Measurements from ENCODE around the gene RNF138. TPM values are rescaled to one million over a fixed set of nuclear protein-coding genes. Genes with fewer than 3 reads are reported as not detected.

Gene RNF138
- total and polyA plus RNA-seq, 10 of the 15 experiments (the other 5 are each of a cell fraction or from before 2014, with no cell fraction given), result 24.2 to 75.2 (median 40.1) TPM

DNA sequence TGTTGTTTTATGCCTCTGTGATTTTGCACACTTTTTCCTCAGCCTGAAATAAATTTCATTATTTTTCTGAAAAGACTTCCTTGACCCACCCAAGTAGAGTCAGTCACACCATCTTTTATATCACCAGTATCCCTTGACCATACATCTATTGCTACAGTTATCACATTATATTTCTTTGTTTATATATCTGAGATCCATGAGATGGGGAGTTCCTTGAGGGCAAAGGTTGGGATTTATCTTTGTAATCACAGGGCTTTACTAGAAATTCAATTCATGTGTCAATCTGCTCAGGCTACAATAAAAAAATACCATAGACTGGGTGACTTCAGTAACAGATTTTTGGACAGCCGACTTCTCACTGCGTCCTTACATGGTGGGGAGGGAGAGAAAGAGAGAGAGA lies 12.8 kb upstream of the RNF138 start:
- FAIRE-seq (no peak), ATAC-seq (no peak), DNase-seq (ENCODE audit: low read depth, low spot score) (no peak)
- RAD21 ChIA-PET (ENCODE audit: unreplicated experiment), result no interaction called here
- POLR2A ChIA-PET, result no interaction called here
- Histone ChIP-seq H2AFZ (ENCODE audit: control insufficient read depth, low read depth, low read length) (no peak overlapping the region), H4K20me1 (ENCODE audit: control insufficient read depth, insufficient read depth) (no peaks in the 10 kb centered on the region), H3K4me3 (no peak overlapping the region), H3K4me1 (ENCODE audit: control insufficient read depth, insufficient read depth, low read length) (no peaks in the 10 kb centered on the region), H3K79me2 (ENCODE audit: control insufficient read depth, insufficient read depth, low read length) (no peaks in the 10 kb centered on the region), H3K27me3 (replicated peaks in 1 of 2; ENCODE audit: control insufficient read depth in 2 of 2, insufficient read depth in 2 of 2, low read length in 1 of 2) (no peaks in the 10 kb centered on the region), H3K9me3 (replicated peaks; ENCODE audit: control insufficient read depth, insufficient read depth, low read length) (no peaks in the 10 kb centered on the region; the same call in 2 of the 3 replicates), H3K36me3 (ENCODE audit: control insufficient read depth in 2 of 2, insufficient read depth in 2 of 2, low read length in 1 of 2) (no peaks in the 10 kb centered on the region), H3K4me2 (ENCODE audit: control insufficient read depth, insufficient read depth) (no peak overlapping the region), H3K27ac (ENCODE audit: control insufficient read depth, insufficient read depth) (no peak overlapping the region), H3K9ac (ENCODE audit: control insufficient read depth, insufficient read depth, low read length) (no peak overlapping the region)
- no peak for TF ChIP-seq NFIC (IDR thresholded peaks at IDR 0.05; ENCODE audit: low read depth, low read length)
- TF ChIP-seq, protein P1, sequence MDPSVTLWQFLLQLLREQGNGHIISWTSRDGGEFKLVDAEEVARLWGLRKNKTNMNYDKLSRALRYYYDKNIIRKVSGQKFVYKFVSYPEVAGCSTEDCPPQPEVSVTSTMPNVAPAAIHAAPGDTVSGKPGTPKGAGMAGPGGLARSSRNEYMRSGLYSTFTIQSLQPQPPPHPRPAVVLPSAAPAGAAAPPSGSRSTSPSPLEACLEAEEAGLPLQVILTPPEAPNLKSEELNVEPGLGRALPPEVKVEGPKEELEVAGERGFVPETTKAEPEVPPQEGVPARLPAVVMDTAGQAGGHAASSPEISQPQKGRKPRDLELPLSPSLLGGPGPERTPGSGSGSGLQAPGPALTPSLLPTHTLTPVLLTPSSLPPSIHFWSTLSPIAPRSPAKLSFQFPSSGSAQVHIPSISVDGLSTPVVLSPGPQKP (IDR thresholded peaks at IDR 0.05; ENCODE audit: low read depth, low read length), result no peak
- TF ChIP-seq, protein P2, sequence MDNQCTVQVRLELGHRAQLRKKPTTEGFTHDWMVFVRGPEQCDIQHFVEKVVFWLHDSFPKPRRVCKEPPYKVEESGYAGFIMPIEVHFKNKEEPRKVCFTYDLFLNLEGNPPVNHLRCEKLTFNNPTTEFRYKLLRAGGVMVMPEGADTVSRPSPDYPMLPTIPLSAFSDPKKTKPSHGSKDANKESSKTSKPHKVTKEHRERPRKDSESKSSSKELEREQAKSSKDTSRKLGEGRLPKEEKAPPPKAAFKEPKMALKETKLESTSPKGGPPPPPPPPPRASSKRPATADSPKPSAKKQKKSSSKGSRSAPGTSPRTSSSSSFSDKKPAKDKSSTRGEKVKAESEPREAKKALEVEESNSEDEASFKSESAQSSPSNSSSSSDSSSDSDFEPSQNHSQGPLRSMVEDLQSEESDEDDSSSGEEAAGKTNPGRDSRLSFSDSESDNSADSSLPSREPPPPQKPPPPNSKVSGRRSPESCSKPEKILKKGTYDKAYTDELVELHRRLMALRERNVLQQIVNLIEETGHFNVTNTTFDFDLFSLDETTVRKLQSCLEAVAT (IDR thresholded peaks at IDR 0.05), result no peak
- in situ Hi-C loops (cut with MboI) (no loop called here), intact Hi-C loops (cut with micrococcal nuclease; ENCODE audit: unreplicated experiment) (no loop called here)
- WGBS (ENCODE audit: insufficient coverage, insufficient replicate concordance, low lambda C conversion rate, missing lambda C conversion rate), result 100% methylated on average over 2 of the region's 2 CpGs
- BruUV-seq (replicated peaks), result no TSS peak
- SMC1A ChIA-PET (ENCODE audit: uncharacterized antibody, unreplicated experiment), result interaction anchor here (0.6 kb wide), 1 partner anchor 1481 kb away, joined by 3 read pairs; no protein-coding TSS in a partner anchor
- CTCF ChIA-PET, result no interaction called here

DNA sequence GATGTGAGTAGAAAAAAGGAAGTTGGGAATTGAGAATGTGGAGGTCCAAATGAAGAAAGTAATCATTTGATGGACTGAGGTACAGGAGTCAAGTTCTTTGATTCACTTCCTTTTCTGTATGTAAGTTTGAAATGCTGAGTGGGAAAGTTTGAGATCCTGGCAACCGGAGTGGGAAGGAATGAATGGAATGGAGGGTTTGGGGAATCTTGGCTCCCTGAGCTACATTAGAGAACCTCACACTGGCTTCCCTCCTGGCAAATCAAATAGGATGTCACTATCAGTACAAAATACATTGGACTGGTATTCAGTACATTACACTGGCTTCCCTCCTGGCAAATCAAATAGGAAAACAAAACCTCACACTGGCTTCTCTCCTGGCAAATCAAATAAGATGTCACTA lies 9.8 kb upstream of the RNF138 start:
- ChIA-PET CTCF (no interaction called here), SMC1A (ENCODE audit: uncharacterized antibody, unreplicated experiment) (no interaction called here), RAD21 (ENCODE audit: unreplicated experiment) (no interaction called here), POLR2A (no interaction called here)
- Histone ChIP-seq H4K20me1 (ENCODE audit: control insufficient read depth, insufficient read depth) (no peaks in the 10 kb centered on the region), H3K9me3 (replicated peaks; ENCODE audit: control insufficient read depth, insufficient read depth, low read length) (no peaks in the 10 kb centered on the region; the same call in 2 of the 3 replicates), H3K27me3 (replicated peaks in 1 of 2; ENCODE audit: control insufficient read depth in 2 of 2, insufficient read depth in 2 of 2, low read length in 1 of 2) (no peaks in the 10 kb centered on the region), H3K79me2 (ENCODE audit: control insufficient read depth, insufficient read depth, low read length) (no peaks in the 10 kb centered on the region), H3K9ac (ENCODE audit: control insufficient read depth, insufficient read depth, low read length) (no peak overlapping the region), H3K4me2 (ENCODE audit: control insufficient read depth, insufficient read depth) (no peak overlapping the region), H3K4me1 (ENCODE audit: control insufficient read depth, insufficient read depth, low read length) (peaks cover 7% of the 10 kb centered on the region; the same call in 1 of the 2 replicates), H3K36me3 (ENCODE audit: control insufficient read depth in 2 of 2, insufficient read depth in 2 of 2, low read length in 1 of 2) (no peaks in the 10 kb centered on the region), H3K4me3 (no peak overlapping the region), H2AFZ (ENCODE audit: control insufficient read depth, low read depth, low read length) (no peak overlapping the region), H3K27ac (ENCODE audit: control insufficient read depth, insufficient read depth) (no peak overlapping the region)
- BruUV-seq (replicated peaks), result no TSS peak
- in situ Hi-C loops (cut with MboI), result no loop called here
- FAIRE-seq (no peak), DNase-seq (ENCODE audit: low read depth, low spot score) (no peak), ATAC-seq (no peak)
- 100% methylated on average over 1 of the region's 1 CpG for WGBS (ENCODE audit: insufficient coverage, insufficient replicate concordance, low lambda C conversion rate, missing lambda C conversion rate)
- intact Hi-C loops (cut with micrococcal nuclease; ENCODE audit: unreplicated experiment), result no loop called here
- TF ChIP-seq RBBP5 (conservative IDR thresholded peaks at IDR 0.05) (no peak), NBN (IDR thresholded peaks at IDR 0.05) (no peak), TCF7 (IDR thresholded peaks at IDR 0.05; ENCODE audit: borderline replicate concordance) (no peak), NFXL1 (IDR thresholded peaks at IDR 0.05; ENCODE audit: borderline replicate concordance) (no peak), CHD1 (IDR thresholded peaks at IDR 0.05; ENCODE audit: low read depth, low read length) (no peak), MYC (IDR thresholded peaks at IDR 0.05; ENCODE audit: insufficient read depth, insufficient read length, insufficient replicate concordance, low read length, severe bottlenecking) (no peak), BHLHE40 (IDR thresholded peaks at IDR 0.05; ENCODE audit: borderline replicate concordance in 1 of 2, low read depth in 2 of 2, low read length in 1 of 2) (no peak), JUND (IDR thresholded peaks at IDR 0.05; ENCODE audit: low read depth, low read length) (no peak), GATAD2B (conservative IDR thresholded peaks at IDR 0.05; ENCODE audit: low read depth) (no peak), TCF3 (IDR thresholded peaks at IDR 0.05; ENCODE audit: borderline replicate concordance, insufficient read depth, low read depth, low read length) (no peak), IRF4 (IDR thresholded peaks at IDR 0.05; ENCODE audit: low read depth, low read length) (no peak), ZNF24 (IDR thresholded peaks at IDR 0.05) (no peak), MEF2B (IDR thresholded peaks at IDR 0.05; ENCODE audit: partially characterized antibody, poor library complexity, severe bottlenecking) (no peak)
